HG03442 (cell line): ENCODE measurements around the gene TTC28.
"Not testable (repeated sequence)": the region's sequence is repeated elsewhere in the genome, so short reads cannot be mapped to it uniquely, and the experiment has no call there.

ENCODE experiments used
- ATAC-seq: cut with Tn5 transposase; IDR thresholded peaks from one replicate; pipeline ENCODE4 v1.9.1; 2021; ENCODE audit warnings: mild to moderate bottlenecking, moderate library complexity; ENCODE audit not compliant: unreplicated experiment

The TTC28 gene

DNA sequence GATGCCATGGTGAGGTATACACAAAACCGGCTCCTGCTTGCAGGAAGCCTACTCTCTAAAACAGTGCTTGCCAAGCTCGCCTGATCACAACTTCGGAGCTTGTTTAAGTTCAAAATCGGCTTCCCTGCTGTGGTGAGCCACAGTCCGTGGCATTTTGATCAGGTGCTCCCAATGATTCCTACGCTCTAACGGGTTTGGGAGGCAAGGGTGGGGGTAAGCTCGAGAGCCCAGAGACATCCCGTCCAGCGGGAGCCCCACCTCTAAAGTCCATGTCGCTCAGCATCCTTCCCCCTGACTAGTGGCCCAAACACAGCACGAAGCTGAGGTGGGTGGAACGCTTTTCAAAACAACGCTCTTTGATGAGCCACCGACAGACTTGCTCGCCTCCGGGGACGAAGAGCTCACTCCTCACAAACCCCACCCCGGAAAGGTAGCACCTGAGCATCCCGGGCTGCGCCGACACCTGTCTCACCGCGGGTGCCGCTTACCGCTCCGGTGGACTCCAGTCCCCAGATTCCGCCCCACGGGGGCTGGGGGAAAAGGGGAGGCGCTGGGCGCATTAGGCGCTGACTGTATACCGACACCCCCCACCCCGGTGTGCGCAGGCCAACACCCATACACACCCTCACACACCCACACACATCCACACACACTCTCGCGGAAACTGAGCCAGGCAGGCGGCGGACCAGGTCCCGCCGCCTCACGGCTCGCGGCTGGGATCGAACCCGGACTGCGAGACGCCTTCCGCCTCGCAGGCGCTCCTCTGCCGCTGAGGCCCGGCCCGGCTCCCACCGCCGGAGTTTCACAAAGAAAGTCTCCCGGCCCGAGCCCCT is 646 bp downstream of the TTC28 start:
- not testable (repeated sequence) for ATAC-seq

DNA sequence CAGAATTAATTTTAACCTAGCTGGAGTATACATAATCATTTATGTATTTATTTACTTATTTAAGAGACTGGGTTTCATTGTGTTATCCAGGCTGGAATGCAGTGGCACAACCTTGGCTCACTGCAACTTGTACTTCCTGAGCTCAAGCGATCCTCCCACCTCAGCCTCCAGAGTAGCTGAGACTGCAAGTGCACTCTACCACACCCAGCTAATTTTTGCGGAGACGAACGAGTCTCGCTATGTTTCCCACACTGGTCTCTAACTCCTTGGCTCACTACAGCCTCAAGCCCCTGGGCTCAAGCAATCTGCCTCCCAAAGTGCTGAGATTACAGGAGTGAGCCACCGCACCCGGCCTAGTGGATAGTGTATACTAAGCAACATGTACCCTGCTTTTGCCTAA is 1.5 kb downstream of the TTC28 start:
- ATAC-seq, result not testable (repeated sequence)

DNA sequence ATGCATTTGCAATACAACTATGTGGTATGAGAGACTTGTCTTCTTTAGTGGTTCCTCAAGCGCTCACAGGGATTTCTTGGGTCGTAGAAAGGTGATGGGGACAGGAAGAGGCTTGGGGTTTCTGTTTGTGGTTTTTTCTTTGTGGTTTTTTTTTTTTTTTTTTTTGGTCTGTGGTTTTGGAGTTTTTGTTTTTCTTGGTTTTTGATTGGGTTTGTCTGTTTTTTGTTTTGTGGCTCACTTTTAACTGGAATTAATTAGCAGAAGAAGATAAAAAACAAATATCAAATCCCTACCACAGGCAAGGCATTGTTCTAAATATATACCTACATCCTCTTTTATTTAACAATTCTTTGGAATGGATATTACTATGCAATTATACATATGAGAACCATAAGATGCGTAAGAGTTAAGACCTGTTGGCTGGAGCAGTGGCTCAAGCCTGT is 5.5 kb downstream of the TTC28 start:
- no peak for ATAC-seq

DNA sequence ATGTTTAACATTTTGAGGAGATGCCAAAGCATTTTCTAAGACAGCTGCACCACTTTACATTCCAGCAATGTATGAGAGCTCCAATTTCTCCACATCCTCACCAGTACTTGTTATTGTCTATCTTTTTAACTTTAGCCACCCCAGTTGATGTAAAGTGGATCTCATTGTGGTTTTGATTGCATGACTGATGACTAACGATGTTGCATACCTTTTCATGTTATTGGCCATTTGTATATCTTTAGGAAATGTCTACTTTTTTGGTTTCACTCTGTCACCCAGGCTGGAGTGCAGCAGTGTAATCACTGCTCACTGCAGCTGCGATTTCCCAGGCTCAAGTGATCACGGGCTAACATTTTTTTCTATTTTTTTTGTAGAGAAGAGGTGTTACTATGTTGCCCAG is 8.9 kb downstream of the TTC28 start:
- no peak for ATAC-seq

DNA sequence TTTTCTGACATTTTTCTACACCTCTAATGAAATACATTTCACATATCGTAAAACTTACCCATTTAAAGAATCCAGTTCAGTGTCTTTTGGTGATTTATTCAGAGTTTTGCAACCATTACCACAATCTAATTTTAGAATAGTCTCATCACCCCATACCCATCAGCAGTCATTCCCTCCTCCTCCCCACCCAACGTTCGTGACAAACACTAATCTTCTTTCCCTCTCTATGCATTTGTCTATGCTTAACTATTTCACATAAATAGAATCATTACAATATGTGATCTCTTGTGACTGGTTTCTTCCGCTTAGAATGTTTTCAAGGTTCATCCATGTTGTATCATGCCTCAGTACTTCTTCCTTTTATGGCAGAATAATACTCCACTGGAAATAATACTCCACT is 9.5 kb downstream of the TTC28 start:
- no peak for ATAC-seq

DNA sequence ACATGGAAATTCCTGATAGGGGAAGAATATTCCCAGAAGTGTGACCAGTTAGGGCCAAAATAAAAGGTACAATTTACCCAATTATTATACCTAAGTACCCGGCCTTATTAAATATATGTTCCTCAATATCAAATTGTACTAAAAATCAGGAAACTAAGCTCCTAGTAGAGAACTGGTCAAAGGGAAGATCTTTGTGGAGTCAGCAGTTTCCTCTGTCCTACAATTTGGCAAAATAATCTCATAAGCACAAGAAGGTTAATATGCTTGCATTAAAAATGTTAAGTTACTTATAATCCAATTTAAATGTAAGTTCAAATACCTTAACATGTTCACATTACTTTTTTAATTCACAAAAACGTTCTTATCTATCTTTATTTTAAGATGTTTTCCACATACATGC is 10.3 kb downstream of the TTC28 start:
- ATAC-seq, result no peak

DNA sequence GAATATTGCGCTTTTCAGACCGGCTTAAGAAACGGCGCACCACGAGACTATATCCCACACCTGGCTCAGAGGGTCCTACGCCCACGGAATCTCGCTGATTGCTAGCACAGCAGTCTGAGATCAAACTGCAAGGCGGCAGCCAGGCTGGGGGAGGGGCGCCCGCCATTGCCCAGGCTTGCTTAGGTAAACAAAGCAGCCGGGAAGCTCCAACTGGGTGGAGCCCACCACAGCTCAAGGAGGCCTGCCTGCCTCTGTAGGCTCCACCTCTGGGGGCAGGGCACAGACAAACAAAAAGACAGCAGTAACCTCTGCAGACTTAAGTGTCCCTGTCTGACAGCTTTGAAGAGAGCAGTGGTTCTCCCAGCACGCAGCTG is 16.1 kb downstream of the TTC28 start:
- ATAC-seq, result not testable (repeated sequence)

DNA sequence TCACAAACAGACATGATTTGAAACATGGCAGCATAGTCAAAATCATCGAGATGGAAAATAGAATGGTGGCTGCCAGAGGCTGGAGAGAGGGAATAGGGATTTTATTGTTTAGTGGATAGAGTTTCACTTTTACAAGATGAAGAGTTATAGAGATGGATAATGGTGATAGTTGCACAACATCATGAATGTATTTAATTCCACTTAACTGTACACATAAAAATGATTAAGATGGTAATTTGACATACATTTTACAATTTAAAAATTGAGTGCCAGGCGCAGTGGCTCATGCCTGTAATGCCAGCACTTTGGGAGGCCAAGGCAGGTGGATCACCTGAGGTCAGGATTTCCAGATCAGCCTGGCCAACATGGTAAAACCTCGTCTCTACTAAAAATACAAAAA is 21.2 kb downstream of the TTC28 start:
- ATAC-seq, result no peak

DNA sequence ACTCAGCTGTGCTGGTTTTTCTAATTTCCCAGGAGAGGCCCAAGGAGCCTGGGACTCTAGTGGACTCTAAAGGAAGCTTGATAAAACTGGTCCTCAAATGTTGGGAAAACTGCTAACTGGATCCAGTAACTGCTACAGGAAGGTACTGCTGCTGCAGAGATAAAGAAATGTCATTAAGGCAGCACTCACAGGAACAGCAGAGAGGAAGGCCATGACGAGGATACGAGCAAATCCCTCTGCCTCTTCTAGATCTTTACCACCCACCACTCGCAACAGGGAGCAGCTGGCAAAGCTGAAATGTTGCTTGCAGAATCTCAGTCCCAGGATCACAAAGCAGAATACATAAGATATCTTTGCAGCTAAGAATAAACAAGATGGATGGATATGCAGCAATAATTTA is 23.5 kb downstream of the TTC28 start:
- no peak for ATAC-seq

DNA sequence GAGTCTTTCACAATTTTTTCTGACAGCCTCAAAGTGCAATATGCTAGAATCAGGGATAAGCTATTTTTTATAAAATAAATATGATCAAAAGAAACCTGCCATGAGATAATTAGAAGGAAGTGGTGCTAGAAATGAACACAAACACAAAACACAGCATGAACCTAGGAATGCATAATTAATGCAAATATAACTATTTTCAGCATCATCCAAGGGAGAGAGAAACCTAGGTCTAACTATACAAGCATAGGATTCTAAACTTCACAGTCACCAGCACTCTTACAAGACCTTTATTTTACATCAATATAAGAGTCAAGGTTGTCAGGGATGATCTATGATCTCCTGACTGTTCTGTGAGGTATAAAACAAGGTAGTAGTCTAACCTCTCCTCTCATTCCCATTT is 29.2 kb downstream of the TTC28 start:
- ATAC-seq, result no peak

DNA sequence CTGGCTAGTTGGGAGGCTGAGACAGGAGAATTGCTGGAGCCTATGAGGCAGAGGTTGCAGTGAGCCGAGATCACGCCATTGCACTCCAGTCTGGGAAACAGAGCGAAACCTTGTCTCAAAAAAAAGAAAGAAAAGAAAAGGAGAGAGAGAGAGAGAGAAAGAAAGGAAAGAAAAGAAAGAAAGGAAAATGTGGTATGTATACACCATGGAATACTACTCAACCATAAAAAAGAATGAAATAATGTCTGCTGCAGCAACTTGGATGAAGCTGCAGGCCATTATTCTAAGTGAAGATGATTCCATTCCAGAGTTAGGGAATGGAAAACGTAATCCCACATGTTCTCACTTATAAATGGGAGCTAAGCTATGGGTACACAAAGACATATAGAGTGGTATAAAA is 30.8 kb downstream of the TTC28 start:
- no peak for ATAC-seq

DNA sequence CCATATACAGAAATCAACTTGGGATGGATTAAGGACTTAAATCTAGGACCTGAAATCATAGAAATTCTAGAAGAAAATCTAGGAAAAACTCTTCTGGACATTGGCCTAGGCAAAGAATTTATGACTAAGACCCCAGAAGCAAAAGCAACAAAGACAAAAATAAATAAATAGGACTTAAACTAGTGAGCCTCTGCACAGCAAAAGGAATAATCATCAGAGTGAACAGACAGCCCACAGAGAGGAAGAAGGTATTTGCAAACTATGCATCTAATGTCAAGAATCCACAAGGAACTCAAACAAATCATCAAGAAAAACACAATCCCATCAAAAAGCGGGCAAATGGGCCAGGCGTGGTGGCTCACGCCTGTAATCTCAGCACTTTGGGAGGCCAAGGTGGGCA is 32.4 kb downstream of the TTC28 start:
- ATAC-seq, result no peak

DNA sequence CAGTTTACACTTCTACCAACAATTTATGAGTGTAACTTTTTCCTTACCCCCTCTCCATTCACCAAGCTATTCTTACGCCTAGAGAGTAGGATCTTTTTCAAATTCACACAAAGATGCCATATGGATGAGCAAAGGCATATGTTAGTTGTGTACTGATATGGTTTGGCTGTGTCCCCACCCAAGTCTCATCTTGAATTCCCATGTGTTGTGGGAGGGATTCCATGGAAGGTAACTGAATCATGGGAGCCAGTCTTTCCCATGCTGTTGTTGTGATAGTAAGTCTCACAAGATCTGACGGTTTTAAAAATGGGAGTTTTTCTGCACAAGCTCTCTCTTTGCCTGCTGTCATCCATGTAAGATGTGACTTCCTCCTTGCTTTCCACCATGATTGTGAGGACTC is 40.3 kb downstream of the TTC28 start:
- no peak for ATAC-seq

DNA sequence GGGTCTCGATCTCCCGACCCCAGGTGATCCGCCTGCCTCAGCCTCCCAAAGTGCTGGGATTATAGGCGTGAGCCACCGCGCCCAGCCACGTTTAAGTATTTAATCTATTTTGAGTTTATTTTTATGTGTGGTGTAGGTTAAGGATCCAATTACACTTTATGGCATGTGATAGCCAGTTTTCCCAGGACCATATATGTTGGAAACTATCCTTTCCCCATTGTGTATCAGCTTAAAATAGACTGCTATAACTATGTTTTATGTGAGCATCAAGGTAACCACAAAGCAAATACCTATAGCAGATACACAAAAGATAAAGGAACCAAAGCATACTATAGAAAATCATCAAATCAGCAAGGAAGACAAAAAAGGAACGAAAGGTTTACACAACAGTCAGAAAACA is 42.4 kb downstream of the TTC28 start:
- no peak for ATAC-seq

DNA sequence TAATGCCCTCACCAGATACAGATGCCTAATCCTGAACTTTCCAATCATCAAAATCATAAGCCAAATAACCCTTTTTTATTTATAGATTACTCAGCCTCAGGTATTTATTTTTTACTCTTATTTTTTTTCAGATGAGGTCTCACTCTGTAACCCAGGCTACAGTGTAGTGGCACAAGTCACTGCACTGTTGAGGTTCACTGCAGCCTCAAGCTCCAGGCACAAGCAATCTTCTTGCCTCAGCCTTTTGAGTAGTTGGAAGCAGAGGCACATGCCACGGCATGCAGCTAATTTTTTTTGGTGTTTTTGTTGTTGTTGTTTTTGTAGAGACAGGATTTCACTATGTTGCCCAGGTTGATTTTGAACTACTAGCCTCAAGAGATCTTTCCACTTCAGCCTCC is 49.5 kb downstream of the TTC28 start:
- ATAC-seq, result no peak

DNA sequence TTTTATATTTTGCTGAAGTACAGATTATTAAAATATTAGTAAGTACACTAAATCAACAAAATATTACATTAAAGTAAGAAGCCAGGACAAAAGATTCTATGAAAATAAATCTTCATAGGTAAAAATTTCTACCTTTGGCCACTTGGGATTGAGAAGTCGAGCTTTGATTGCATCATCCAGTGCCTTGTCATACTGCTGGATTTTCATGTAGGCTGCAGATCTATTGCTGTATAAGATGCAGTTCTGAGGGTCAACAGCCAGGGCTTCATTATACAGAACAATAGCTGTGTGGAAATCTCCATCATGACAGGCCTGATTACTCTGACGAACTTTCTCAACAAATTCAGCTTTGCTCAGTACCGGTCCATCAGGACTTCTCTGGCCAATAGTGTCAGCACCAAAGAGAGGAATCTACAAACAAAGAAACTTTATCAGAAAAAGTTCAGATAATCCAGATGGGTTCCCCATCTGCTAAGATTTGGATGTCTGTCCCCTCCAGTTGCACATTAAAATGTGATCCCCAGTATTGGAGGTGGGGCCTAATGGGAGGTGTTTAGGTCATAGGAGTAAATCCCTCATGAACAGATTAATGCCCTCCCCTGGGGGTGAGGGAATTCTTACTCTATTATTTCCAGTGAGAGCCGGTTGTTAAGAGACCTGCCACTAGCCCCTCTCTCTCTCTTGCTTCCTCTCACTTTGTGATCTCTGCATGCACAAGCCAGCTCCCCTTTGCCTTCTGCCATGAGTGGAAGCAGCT is 50.0 kb downstream of the TTC28 start:
- no peak for ATAC-seq

DNA sequence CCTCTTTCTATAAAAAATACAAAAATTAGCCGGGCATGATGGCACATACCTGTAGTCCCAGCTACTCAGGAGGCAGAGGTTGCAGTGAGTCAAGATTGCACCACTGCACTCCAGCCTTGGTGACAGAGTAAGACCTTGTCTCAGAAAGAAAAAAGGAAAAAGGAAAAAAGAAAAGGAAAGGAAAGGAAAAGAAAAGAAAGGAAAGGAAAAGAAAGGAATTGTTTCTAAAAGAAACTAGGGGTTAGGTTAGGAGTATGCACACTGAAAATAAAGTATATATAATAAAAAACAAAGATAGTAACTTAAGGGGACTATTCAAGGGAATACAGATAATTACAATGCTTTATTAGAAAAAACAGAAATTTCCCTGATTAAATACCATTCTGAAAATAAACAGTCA is 50.9 kb downstream of the TTC28 start:
- no peak for ATAC-seq

DNA sequence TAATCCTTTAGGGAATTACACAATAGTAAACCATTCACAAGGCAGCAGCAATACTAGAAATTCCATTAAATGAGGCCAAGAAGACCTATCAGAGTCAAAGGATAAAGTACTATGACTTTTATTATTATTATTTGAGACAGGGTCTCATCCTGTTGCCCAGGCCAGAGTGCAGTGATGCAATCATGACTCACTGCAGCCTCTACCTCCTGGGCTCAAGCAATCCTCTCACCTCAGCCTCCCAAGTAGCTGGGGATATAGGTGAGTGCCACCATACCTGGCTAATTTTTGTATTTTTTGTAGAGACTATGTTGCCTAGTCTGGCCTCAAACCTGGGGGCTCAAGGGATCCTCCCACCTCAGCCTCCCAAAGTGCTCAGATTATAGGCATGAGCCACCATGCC is 51.8 kb downstream of the TTC28 start:
- no peak for ATAC-seq

DNA sequence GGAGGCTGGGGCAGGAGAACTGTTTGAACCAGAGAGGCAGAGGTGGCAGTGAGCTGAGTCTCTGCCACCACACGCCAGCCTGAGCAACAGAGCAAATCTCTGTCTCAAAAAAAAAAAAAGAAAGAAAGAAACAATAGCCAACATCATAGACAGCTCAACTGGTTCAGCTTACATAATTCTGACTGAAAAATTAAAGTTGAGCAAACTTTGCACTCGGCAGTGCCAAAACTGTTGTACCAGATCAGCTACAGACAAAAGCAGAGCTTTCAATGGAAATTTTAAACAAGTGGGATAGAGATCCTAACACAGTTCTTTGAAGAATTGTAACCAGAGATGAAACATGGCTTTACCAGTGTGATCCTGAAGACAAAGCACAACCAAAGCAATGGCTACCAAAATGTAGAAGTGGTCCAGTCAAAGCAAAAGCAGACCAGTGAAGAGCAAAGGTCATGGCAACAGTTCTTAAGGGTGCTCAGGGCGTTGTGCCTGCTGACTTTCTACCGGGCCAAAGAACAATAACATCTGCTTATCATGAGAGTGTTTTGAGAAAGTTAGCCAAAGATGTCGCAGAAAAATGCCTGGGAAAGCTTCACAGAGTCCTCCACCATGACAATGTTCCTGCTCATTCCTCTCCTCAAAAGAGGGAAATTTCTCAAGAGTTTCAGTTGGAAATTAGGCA is 59.3 kb downstream of the TTC28 start:
- ATAC-seq, result no peak

DNA sequence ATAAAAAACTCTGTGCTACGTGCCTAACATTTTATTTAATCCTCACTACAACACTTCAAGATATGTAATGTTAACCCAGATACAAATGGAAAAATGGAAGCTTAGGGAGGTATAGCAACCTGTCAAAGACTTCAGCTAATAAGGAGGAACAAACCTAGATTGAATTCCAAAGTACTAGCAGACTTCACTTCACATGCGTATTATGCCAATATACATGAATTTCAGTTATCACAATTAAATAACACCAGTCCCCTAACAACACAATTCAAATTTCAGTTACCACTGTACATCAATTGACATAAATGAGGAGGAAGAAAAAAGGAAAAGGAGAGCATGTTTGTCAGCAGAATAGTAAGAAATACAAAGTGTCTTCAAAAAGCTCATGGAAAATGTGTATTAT is 60.4 kb downstream of the TTC28 start:
- no peak for ATAC-seq

DNA sequence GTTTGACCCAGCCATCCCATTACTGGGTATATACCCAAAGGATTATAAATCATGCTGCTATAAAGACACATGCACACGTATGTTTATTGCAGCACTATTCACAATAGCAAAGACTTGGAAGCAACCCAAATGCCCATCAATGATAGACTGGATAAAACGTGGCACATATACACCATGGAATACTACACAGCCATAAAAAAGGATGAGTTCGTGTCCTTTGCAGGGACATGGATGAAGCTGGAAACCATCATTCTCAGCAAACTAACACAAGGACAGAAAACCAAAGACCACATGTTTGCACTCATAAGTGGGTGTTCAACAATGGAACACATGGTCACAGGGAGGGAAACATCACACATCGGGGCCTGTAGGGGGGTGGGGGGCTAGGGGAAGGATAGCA is 64.2 kb downstream of the TTC28 start:
- ATAC-seq, result not testable (repeated sequence)

DNA sequence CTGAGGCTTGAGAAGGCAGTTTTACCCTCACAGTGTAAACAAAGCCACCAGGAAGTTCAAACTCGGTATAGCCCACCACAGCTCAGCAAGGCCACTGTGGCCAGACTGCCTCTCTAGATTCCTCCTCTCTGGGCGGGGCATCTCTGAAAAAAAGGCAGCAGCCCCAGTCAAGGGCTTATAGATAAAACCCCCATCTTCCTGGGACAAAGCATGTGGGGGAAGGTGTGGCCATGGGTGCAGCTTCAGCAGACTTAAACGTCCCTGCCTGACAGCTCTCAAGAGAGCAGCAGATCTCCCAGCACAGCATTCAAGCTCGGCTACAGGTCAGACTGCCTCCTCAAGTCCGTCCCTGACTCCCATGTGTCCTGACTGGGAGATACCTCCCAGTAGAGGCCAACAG is 69.7 kb downstream of the TTC28 start:
- no peak for ATAC-seq
